ENCODE measurements around the gene SKOR1. TPM values are rescaled to one million over a fixed set of nuclear protein-coding genes. Genes with fewer than 3 reads are reported as not detected.

The SKOR1 gene
- total RNA-seq, 1 experiment from 2014 or later, result 0.13 TPM

GRCh38 chr15:67859331-67859946, 34.1 kb downstream of the SKOR1 start:
- no peak overlapping the region for H2BK5ac ChIP-seq (ENCODE audit: insufficient read length, low read length)
- H3T11ph ChIP-seq (ENCODE audit: low read length), result no peak overlapping the region
- no peaks in the 10 kb centered on the region for H3K9me3 ChIP-seq (ENCODE audit: control insufficient read depth, low read depth, low read length)
- H3K27ac Mint-ChIP-seq, result no peak overlapping the region; a peak in 1 of 7 replicates
- H2BK15ac ChIP-seq (ENCODE audit: low read depth, low read length), result no peak overlapping the region
- no peak overlapping the region for H2BK12ac ChIP-seq (ENCODE audit: insufficient read length, low read depth, low read length)
- no peak overlapping the region for H3K27ac ChIP-seq (ENCODE audit: insufficient read length, low read depth, low read length)
- no peak overlapping the region for H2AK5ac ChIP-seq (ENCODE audit: insufficient read length, low read length)
- no peak overlapping the region for H2BK20ac ChIP-seq (ENCODE audit: low read depth, low read length, poor library complexity, severe bottlenecking)
- no peak for TF ChIP-seq CTCF (conservative IDR thresholded peaks at IDR 0.05)
- H3K4me1 Mint-ChIP-seq, result peaks cover 25 to 30% of the 10 kb centered on the region in 2 experiments
- H3K18ac ChIP-seq (ENCODE audit: insufficient read length, low read depth, low read length), result no peak overlapping the region
- H3K9ac ChIP-seq (ENCODE audit: extremely low read depth, insufficient read length, low read length), result no peak overlapping the region
- H4K91ac ChIP-seq (ENCODE audit: insufficient read length, low read depth, low read length), result no peak overlapping the region
- no peak overlapping the region for H3K56ac ChIP-seq (ENCODE audit: insufficient read length, low read depth, low read length)
- WGBS (ENCODE audit: extremely low coverage, insufficient read length, low lambda C conversion rate), result no CpG with 5 or more reads among the region's 5 CpGs
- no peak overlapping the region for H3K4ac ChIP-seq (ENCODE audit: low read depth, low read length)
- H2AFZ ChIP-seq (ENCODE audit: low read length), result no peak overlapping the region
- no peaks in the 10 kb centered on the region for H4K20me1 ChIP-seq (ENCODE audit: control insufficient read depth, insufficient read depth, insufficient read length)
- no peaks in the 10 kb centered on the region for H3K23me2 ChIP-seq (ENCODE audit: insufficient read length, low read depth, low read length, poor library complexity, severe bottlenecking)
- H3K9me3 Mint-ChIP-seq, result peaks cover 0 to under 1% of the 10 kb centered on the region in 2 experiments; a peak in 1 of 5 replicates
- peaks cover 20% of the 10 kb centered on the region for H3K27me3 Mint-ChIP-seq (ENCODE audit: low read depth)
- H3K27me3 ChIP-seq (ENCODE audit: insufficient read depth, low read length), result no peaks in the 10 kb centered on the region
- no peaks in the 10 kb centered on the region for H3K36me3 Mint-ChIP-seq (ENCODE audit: insufficient read depth in 1 of 3, low read depth in 3 of 3)
- H3K4me2 ChIP-seq (ENCODE audit: insufficient read depth, insufficient read length, low read length), result no peak overlapping the region
- H3K79me2 ChIP-seq (ENCODE audit: insufficient read depth, low read length), result no peaks in the 10 kb centered on the region
- H3K79me1 ChIP-seq (ENCODE audit: insufficient read depth, low read depth, low read length, poor library complexity, severe bottlenecking), result no peaks in the 10 kb centered on the region
- H3K4me3 Mint-ChIP-seq, result no peak overlapping the region; a peak in 1 of 5 replicates
- no peak overlapping the region for H4K8ac ChIP-seq (replicated peaks; ENCODE audit: insufficient read length, low read depth, low read length)
- H4K5ac ChIP-seq (ENCODE audit: insufficient read length, low read depth, low read length), result no peak overlapping the region
- H3K14ac ChIP-seq (ENCODE audit: insufficient read depth, low read length), result no peak overlapping the region
- no peak for DNase-seq
- no peaks in the 10 kb centered on the region; the same call in 1 of the 2 replicates for H3K4me1 ChIP-seq (ENCODE audit: insufficient read depth, low read length)
- no peak overlapping the region for H2BK120ac ChIP-seq (ENCODE audit: low read depth, low read length, poor library complexity, severe bottlenecking)
- no peak overlapping the region for H3K23ac ChIP-seq (ENCODE audit: insufficient read length, low read depth, low read length)
